HepG2 (cell line): ENCODE data around the gene DUSP7. TPM values are rescaled to one million over a fixed set of nuclear protein-coding genes. Genes with fewer than 3 reads are reported as not detected.

ENCODE experiments used
- CBFB ChIP-seq: sonication (generic); formaldehyde crosslinking; IDR thresholded peaks from 2 replicates; pipeline ENCODE4 v1.4.0; 2020; ENCODE audit warnings: missing genetic modification reagents
- FOXM1 ChIP-seq: sonication (generic); formaldehyde crosslinking; IDR thresholded peaks from 2 replicates; pipeline ENCODE4 v1.5.0; 2020; ENCODE audit warnings: missing genetic modification reagents
- GATAD2A ChIP-seq: IDR thresholded peaks from 2 replicates; pipeline ENCODE4 v1.6.1; 2016
- GMEB2 ChIP-seq: IDR thresholded peaks from 2 replicates; pipeline ENCODE4 v1.6.1; 2016; ENCODE audit warnings: missing biosample characterization, missing genetic modification reagents, low read depth
- IKZF1 ChIP-seq: fragments of 450-650 bp; IDR thresholded peaks from 2 replicates; pipeline ENCODE4 v1.7.1; 2016
- IRX3 ChIP-seq: sonication (generic); formaldehyde crosslinking; IDR thresholded peaks from 2 replicates; pipeline ENCODE4 v1.8.1; 2023; ENCODE audit warnings: mild to moderate bottlenecking, low read depth, missing genetic modification reagents, borderline replicate concordance
- MIXL1 ChIP-seq: IDR thresholded peaks from 2 replicates; pipeline ENCODE4 v1.6.1; 2016
- MTF1 ChIP-seq: sonication (generic); formaldehyde crosslinking; IDR thresholded peaks from 2 replicates; pipeline ENCODE4 v1.5.0; 2020; ENCODE audit warnings: missing genetic modification reagents
- TAF1 ChIP-seq: sonication (generic); formaldehyde crosslinking; IDR thresholded peaks from 2 replicates; pipeline ENCODE4 v1.4.0; 2020; ENCODE audit warnings: missing genetic modification reagents
- TMF1 ChIP-seq: sonication (generic); formaldehyde crosslinking; IDR thresholded peaks from 2 replicates; pipeline ENCODE4 v1.8.1; 2022; ENCODE audit warnings: low read depth, missing genetic modification reagents
- ZBTB2 ChIP-seq: sonication (generic); formaldehyde crosslinking; IDR thresholded peaks from 2 replicates; pipeline ENCODE4 v1.8.0; 2022; ENCODE audit warnings: low read depth, missing genetic modification reagents
- ZNF317 ChIP-seq: sonication (generic); formaldehyde crosslinking; IDR thresholded peaks from 2 replicates; pipeline ENCODE4 v1.5.0; 2020; ENCODE audit warnings: mild to moderate bottlenecking, missing genetic modification reagents
- ZNF354B ChIP-seq: sonication (generic); formaldehyde crosslinking; IDR thresholded peaks from 2 replicates; pipeline ENCODE4 v1.8.0; 2022; ENCODE audit warnings: mild to moderate bottlenecking, missing genetic modification reagents
- ZNF510 ChIP-seq: sonication (generic); formaldehyde crosslinking; IDR thresholded peaks from 2 replicates; pipeline ENCODE4 v1.4.0; 2020; ENCODE audit warnings: low read depth, mild to moderate bottlenecking, missing genetic modification reagents
- ZNF567 ChIP-seq: sonication (generic); formaldehyde crosslinking; IDR thresholded peaks from 2 replicates; pipeline ENCODE4 v1.8.1; 2023; ENCODE audit warnings: mild to moderate bottlenecking, missing genetic modification reagents, borderline replicate concordance
- ZNF570 ChIP-seq: sonication (generic); formaldehyde crosslinking; IDR thresholded peaks from 2 replicates; pipeline ENCODE4 v1.4.0; 2020; ENCODE audit warnings: mild to moderate bottlenecking, missing genetic modification reagents, borderline replicate concordance
- polyA plus RNA-seq, 8 experiments: library from polyadenylated mRNA; depleted of rRNA in 3 of 8; stranded (reverse) in 7 of 8; unstranded in 1 of 8; fragments of >200 nt; fragmentation: Illumina TruSeq in 4 of 8; extraction: Trizol in 4 of 8; gene quantifications; 2 replicates each; pipeline versions ENCODE4 v1.2.1 to v1.2.3, GENCODE V29; 2011 to 2016; ENCODE audit warnings: low read depth in 4 of 8, missing spikeins in 1 of 8, mixed read lengths in 1 of 8; ENCODE audit not compliant: insufficient read depth in 1 of 8
- total RNA-seq, 5 experiments: library from RNA; depleted of rRNA; stranded (reverse); fragments of >200 nt; fragmentation: Illumina TruSeq; extraction: Trizol; gene quantifications; 2 replicates each; pipeline ENCODE4 v1.2.3, GENCODE V29; 2016; ENCODE audit warnings: low read depth in 1 of 5
- TF ChIP-seq, protein P1 (sequence below): IDR thresholded peaks from 2 replicates; pipeline ENCODE4 v1.6.1; 2016; ENCODE audit warnings: control low read depth
- TF ChIP-seq, protein P2 (sequence below): sonication (generic); formaldehyde crosslinking; IDR thresholded peaks from 2 replicates; pipeline ENCODE4 v1.4.0; 2020; ENCODE audit warnings: missing genetic modification reagents
- TF ChIP-seq, protein P3 (sequence below): sonication (generic); formaldehyde crosslinking; IDR thresholded peaks from 2 replicates; pipeline ENCODE4 v1.8.1; 2023; ENCODE audit warnings: mild to moderate bottlenecking, inconsistent platforms, moderate library complexity, missing genetic modification reagents, borderline replicate concordance

The DUSP7 gene
- total and polyA plus RNA-seq, 2 of the 13 experiments (the other 11 are each of a cell fraction or from before 2014, with no cell fraction given): 6.6 to 8.8 TPM

DNA sequence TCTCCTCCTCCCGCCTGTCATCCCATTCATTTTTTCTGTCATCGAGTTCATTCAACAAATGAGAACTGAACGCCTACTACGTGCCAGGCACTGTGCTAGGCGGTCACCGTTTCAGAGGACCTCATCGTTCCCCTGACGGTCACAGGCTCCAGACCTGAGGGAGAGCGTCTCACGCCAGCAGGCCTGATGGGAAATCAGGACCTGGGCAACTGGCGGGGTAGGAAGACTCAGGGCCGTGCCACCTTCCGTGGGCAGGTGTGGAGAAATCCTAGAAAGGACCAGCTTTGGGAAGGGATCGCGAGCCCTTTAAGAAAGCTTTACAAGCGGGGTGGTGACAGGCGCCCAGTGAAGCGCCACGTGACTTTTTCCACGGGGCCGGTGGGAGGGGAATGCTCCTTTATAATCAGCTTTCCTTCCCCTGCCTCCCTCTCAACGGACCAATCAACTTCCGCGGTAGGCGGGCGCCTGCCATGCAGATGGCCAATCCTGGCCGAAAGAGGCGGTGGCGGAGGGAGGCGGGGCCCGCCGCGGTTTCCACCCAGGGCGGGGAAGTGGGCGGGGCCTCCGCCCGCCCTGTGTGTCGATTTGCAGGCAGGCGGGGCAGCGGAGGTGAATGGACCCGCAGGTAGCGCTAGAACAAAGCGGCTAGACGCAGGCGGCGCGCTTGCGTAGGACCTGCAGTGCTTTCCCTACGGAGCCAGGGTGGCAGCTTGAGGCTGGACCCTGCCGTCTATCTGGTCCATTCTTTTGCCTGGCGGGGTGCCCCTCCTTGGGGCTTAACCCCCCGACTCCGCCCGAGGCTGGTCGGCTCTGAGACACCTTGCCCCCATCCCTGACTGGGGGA lies 819 bp upstream of the DUSP7 start (continued):
- 0 out of 2 replicates have a peak, but pooled peaks have one; percentile 43 for TF ChIP-seq TMF1 (CRISPR knock-in tag)
- TF ChIP-seq ZNF510 (CRISPR knock-in tag): no peak
- TF ChIP-seq ZBTB2 (CRISPR knock-in tag): no peak
- no peak for TF ChIP-seq IRX3 (CRISPR knock-in tag)
- TF ChIP-seq CBFB: 0 out of 2 replicates have a peak, but pooled peaks have one; percentile 20
- 0 out of 2 replicates have a peak, but pooled peaks have one; percentile 57 for TF ChIP-seq TAF1 (CRISPR knock-in tag)
- no peak for TF ChIP-seq ZNF567 (CRISPR knock-in tag)
- TF ChIP-seq GATAD2A (CRISPR knock-in tag): no peak; the same call in 1 of the 2 replicates
- no peak for TF ChIP-seq MTF1 (CRISPR knock-in tag)
- TF ChIP-seq ZNF317 (CRISPR knock-in tag): peak; percentile 39; the same call in 1 of the 2 replicates
- TF ChIP-seq, protein P1, sequence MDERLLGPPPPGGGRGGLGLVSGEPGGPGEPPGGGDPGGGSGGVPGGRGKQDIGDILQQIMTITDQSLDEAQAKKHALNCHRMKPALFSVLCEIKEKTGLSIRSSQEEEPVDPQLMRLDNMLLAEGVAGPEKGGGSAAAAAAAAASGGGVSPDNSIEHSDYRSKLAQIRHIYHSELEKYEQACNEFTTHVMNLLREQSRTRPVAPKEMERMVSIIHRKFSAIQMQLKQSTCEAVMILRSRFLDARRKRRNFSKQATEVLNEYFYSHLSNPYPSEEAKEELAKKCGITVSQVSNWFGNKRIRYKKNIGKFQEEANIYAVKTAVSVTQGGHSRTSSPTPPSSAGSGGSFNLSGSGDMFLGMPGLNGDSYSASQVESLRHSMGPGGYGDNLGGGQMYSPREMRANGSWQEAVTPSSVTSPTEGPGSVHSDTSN (CRISPR knock-in tag): no peak
- no peak for TF ChIP-seq ZNF354B
- TF ChIP-seq IKZF1: no peak
- TF ChIP-seq, protein P2, sequence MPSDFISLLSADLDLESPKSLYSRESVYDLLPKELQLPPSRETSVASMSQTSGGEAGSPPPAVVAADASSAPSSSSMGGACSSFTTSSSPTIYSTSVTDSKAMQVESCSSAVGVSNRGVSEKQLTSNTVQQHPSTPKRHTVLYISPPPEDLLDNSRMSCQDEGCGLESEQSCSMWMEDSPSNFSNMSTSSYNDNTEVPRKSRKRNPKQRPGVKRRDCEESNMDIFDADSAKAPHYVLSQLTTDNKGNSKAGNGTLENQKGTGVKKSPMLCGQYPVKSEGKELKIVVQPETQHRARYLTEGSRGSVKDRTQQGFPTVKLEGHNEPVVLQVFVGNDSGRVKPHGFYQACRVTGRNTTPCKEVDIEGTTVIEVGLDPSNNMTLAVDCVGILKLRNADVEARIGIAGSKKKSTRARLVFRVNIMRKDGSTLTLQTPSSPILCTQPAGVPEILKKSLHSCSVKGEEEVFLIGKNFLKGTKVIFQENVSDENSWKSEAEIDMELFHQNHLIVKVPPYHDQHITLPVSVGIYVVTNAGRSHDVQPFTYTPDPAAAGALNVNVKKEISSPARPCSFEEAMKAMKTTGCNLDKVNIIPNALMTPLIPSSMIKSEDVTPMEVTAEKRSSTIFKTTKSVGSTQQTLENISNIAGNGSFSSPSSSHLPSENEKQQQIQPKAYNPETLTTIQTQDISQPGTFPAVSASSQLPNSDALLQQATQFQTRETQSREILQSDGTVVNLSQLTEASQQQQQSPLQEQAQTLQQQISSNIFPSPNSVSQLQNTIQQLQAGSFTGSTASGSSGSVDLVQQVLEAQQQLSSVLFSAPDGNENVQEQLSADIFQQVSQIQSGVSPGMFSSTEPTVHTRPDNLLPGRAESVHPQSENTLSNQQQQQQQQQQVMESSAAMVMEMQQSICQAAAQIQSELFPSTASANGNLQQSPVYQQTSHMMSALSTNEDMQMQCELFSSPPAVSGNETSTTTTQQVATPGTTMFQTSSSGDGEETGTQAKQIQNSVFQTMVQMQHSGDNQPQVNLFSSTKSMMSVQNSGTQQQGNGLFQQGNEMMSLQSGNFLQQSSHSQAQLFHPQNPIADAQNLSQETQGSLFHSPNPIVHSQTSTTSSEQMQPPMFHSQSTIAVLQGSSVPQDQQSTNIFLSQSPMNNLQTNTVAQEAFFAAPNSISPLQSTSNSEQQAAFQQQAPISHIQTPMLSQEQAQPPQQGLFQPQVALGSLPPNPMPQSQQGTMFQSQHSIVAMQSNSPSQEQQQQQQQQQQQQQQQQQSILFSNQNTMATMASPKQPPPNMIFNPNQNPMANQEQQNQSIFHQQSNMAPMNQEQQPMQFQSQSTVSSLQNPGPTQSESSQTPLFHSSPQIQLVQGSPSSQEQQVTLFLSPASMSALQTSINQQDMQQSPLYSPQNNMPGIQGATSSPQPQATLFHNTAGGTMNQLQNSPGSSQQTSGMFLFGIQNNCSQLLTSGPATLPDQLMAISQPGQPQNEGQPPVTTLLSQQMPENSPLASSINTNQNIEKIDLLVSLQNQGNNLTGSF (CRISPR knock-in tag): no peak
- TF ChIP-seq, protein P3, sequence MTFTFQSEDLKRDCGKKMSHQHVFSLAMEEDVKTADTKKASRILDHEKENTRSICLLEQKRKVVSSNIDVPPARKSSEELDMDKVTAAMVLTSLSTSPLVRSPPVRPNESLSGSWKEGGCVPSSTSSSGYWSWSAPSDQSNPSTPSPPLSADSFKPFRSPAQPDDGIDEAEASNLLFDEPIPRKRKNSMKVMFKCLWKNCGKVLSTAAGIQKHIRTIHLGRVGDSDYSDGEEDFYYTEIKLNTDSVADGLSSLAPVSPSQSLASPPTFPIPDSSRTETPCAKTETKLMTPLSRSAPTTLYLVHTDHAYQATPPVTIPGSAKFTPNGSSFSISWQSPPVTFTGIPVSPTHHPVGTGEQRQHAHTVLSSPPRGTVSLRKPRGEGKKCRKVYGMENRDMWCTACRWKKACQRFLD: no peak; the same call in 1 of the 2 replicates
- TF ChIP-seq FOXM1 (CRISPR knock-in tag): no peak
- 0 out of 2 replicates have a peak, but pooled peaks have one; percentile 30 for TF ChIP-seq GMEB2 (CRISPR knock-in tag)
- TF ChIP-seq MIXL1: 0 out of 2 replicates have a peak, but pooled peaks have one; percentile 29
- no peak for TF ChIP-seq ZNF570
